Measurements from ENCODE around the gene AATK.

DNA sequence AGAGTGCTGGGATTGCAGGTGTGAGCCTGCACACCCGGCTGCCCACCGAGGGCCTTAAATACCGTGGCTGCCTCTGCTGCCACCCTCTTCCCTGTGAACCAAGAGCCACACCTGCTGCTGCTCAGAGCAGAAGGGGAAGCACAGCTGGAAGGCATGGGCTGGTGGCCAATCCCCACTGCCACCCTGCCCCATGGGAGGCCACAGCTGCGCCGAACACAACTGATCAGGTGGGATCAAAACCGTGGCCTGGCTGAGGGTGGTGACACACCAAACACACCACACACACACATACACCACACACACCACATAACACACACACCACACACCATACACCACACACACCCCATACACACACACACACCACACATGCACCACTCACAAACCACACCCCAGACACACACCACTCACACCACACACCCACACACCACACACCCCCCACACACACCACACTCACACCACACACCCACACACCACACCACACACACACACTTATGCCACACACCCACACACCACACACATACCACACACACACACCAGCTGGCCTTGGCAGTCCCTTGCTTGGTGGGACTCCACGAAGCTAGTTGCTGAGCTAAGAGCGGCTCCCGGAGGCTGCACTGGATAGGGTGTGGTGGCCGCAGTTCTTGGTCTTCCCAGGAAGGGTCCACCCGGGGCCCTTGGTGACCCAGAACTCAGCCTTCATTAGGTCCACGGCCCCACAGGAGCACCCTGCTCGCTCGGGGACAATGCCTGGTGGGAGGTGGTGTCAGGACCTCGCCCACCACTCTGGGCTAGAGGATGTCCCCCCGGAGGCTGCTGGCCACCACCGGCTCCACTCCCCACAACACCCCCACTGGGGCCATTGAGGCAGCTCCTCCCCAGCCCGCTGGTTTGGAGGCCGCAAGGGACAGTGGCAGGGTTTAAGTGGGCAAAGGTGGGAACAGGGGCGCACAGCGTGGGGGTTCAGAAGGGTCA, 41.9 kb upstream of the AATK start:
- TF ChIP-seq POLR2AphosphoS5 (IDR thresholded peaks at IDR 0.05; ENCODE audit: low read depth) (no peak), STAT1 (IDR thresholded peaks at IDR 0.05; ENCODE audit: unreplicated experiment) (no peak), NANOG (IDR thresholded peaks at IDR 0.05; ENCODE audit: borderline replicate concordance) (no peak), JUNB (IDR thresholded peaks at IDR 0.05; ENCODE audit: unreplicated experiment) (no peak), EZH2phosphoT487 (IDR thresholded peaks at IDR 0.05; ENCODE audit: unreplicated experiment) (no peak)
- TF ChIP-seq, protein P1, sequence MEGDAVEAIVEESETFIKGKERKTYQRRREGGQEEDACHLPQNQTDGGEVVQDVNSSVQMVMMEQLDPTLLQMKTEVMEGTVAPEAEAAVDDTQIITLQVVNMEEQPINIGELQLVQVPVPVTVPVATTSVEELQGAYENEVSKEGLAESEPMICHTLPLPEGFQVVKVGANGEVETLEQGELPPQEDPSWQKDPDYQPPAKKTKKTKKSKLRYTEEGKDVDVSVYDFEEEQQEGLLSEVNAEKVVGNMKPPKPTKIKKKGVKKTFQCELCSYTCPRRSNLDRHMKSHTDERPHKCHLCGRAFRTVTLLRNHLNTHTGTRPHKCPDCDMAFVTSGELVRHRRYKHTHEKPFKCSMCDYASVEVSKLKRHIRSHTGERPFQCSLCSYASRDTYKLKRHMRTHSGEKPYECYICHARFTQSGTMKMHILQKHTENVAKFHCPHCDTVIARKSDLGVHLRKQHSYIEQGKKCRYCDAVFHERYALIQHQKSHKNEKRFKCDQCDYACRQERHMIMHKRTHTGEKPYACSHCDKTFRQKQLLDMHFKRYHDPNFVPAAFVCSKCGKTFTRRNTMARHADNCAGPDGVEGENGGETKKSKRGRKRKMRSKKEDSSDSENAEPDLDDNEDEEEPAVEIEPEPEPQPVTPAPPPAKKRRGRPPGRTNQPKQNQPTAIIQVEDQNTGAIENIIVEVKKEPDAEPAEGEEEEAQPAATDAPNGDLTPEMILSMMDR (conservative IDR thresholded peaks at IDR 0.05; ENCODE audit: low read depth in 2 of 2), result no peak

Measured in GM23338 (cell line).